ENCODE results near the gene EXTL2. TPM values are rescaled to one million over a fixed set of nuclear protein-coding genes. Genes with fewer than 3 reads are reported as not detected.

EXTL2 gene
- total and polyA plus RNA-seq, 9 of the 15 experiments (the other 6 are each of a cell fraction or from before 2014, with no cell fraction given) = 8.5 to 40.7 (median 26.0) TPM

DNA sequence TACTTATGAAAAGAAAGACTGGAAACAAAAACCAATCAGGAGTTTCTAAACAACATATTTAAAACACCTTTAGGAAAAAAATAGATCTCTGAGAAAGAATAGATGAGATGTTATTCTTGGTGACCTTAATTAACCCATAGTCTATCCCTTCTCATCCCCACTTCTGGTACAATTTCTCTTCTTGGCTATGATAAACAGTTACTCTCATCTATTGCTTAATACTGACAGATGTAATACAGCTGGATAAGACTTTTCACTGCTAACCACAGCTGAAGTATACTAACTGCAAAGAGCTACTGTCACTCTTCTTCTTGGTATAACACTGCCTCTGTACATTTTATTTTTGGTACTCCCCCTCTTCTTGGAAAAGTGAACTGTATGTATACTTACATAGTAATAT is 15.2 kb downstream of the EXTL2 start:
- DNase-seq (ENCODE audit: extremely low read depth in 1 of 4, low spot score in 3 of 4) = no peak
- Histone ChIP-seq H4K20me1 (replicated peaks; ENCODE audit: control insufficient read depth, insufficient read depth, low read length) (no peaks in the 10 kb centered on the region), H2AFZ (ENCODE audit: low read depth, low read length) (no peak overlapping the region), H3K4me1 (replicated peaks in 1 of 2; ENCODE audit: control insufficient read depth in 2 of 2, insufficient read depth in 2 of 2, low read length in 2 of 2) (peaks cover 0 to 2% of the 10 kb centered on the region in 2 experiments; a peak in 1 of 5 replicates), H3K4me3 (no peak overlapping the region), H3K9me3 (replicated peaks; ENCODE audit: control insufficient read depth, insufficient read depth, low read depth, low read length) (no peaks in the 10 kb centered on the region), H3K27me3 (ENCODE audit: control insufficient read depth in 2 of 2, insufficient read depth in 2 of 2, low read length in 2 of 2) (no peaks in the 10 kb centered on the region), H3K9ac (ENCODE audit: insufficient read depth in 1 of 2, low read depth in 2 of 2, low read length in 2 of 2) (no peak overlapping the region), H3K27ac (ENCODE audit: extremely low read depth, low read depth, low read length) (no peak overlapping the region), H3K9me1 (ENCODE audit: control insufficient read depth, insufficient read depth, low read length) (no peaks in the 10 kb centered on the region), H3K79me2 (ENCODE audit: control insufficient read depth, insufficient read depth, low read length) (no peaks in the 10 kb centered on the region), H3K4me2 (ENCODE audit: insufficient read depth, low read length) (no peak overlapping the region), H3K36me3 (ENCODE audit: control insufficient read depth, insufficient read depth, low read length) (peaks cover 12% of the 10 kb centered on the region; the same call in 1 of the 3 replicates)
- no peak for TF ChIP-seq POLR2B (IDR thresholded peaks at IDR 0.05; ENCODE audit: low read depth, partially characterized antibody)
- no peak for TF ChIP-seq SAFB2 (IDR thresholded peaks at IDR 0.05; ENCODE audit: borderline replicate concordance, low read depth, low read length, severe bottlenecking)
- TF ChIP-seq ZNF707 (CRISPR knock-in tag; conservative IDR thresholded peaks at IDR 0.05) = peak; percentile 80
- no peak for TF ChIP-seq RCOR1 (IDR thresholded peaks at IDR 0.05; ENCODE audit: borderline replicate concordance in 1 of 2, low read depth in 2 of 2, low read length in 2 of 2)
- no peak for TF ChIP-seq ZNF12 (CRISPR knock-in tag; IDR thresholded peaks at IDR 0.05)
- TF ChIP-seq ILK (tag; IDR thresholded peaks at IDR 0.05; ENCODE audit: borderline replicate concordance, low read depth) = no peak
- TF ChIP-seq CEBPG (CRISPR knock-in tag; IDR thresholded peaks at IDR 0.05) = no peak
- peak in 1 of 2 experiments; percentile 23; a peak in 1 of 4 replicates for TF ChIP-seq CEBPG (tag; conservative IDR thresholded peaks at IDR 0.05 in 1 of 2, IDR thresholded peaks at IDR 0.05 in 1 of 2)
- no peak for TF ChIP-seq ZNF41 (CRISPR knock-in tag; conservative IDR thresholded peaks at IDR 0.05)
- TF ChIP-seq RBM25 (IDR thresholded peaks at IDR 0.05; ENCODE audit: low read depth, low read length, severe bottlenecking) = no peak
- TF ChIP-seq, protein P1, sequence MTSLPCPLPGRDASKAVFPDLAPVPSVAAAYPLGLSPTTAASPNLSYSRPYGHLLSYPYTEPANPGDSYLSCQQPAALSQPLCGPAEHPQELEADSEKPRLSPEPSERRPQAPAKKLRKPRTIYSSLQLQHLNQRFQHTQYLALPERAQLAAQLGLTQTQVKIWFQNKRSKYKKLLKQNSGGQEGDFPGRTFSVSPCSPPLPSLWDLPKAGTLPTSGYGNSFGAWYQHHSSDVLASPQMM (CRISPR knock-in tag; IDR thresholded peaks at IDR 0.05) = no peak
- TF ChIP-seq PHB2 (IDR thresholded peaks at IDR 0.05; ENCODE audit: low read depth) = no peak
- no peak for TF ChIP-seq BCOR (IDR thresholded peaks at IDR 0.05)
- no peak for TF ChIP-seq BRF2 (IDR thresholded peaks at IDR 0.05; ENCODE audit: borderline replicate concordance, insufficient read depth, insufficient read length)
- TF ChIP-seq C11orf30 (IDR thresholded peaks at IDR 0.05; ENCODE audit: low read depth) = no peak
- FAIRE-seq = no peak
- in situ Hi-C loops (cut with MboI) (no loop called here), intact Hi-C loops (cut with micrococcal nuclease) (no loop called here)
- ChIA-PET CTCF (ENCODE audit: low intra/inter-chr PET ratio) (no interaction called here), POLR2A (interaction anchor here (0.6 kb wide), 1 partner anchor 22 kb away, joined by 4 read pairs; no protein-coding TSS in a partner anchor)
- no TSS peak for BruUV-seq (replicated peaks)
- ATAC-seq = no peak
